G401.6 (cell line): ENCODE results near the gene GAA.

ENCODE experiments used
- FAIRE-seq: peaks from 2 replicates; lab custom pipeline; 2012; peaks lifted over from hg19 to GRCh38; lab: Jason Lieb, UNC

Gene GAA

GRCh38 chr17:80117491-80118401, 16.4 kb downstream of the GAA start:
- no peak for FAIRE-seq

GRCh38 chr17:80118601-80119270, 17.4 kb downstream of the GAA start:
- FAIRE-seq = no peak

DNA sequence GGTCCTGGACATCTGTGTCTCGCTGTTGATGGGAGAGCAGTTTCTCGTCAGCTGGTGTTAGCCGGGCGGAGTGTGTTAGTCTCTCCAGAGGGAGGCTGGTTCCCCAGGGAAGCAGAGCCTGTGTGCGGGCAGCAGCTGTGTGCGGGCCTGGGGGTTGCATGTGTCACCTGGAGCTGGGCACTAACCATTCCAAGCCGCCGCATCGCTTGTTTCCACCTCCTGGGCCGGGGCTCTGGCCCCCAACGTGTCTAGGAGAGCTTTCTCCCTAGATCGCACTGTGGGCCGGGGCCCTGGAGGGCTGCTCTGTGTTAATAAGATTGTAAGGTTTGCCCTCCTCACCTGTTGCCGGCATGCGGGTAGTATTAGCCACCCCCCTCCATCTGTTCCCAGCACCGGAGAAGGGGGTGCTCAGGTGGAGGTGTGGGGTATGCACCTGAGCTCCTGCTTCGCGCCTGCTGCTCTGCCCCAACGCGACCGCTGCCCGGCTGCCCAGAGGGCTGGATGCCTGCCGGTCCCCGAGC, 17.9 kb downstream of the GAA start:
- no peak for FAIRE-seq

GRCh38 chr17:80119839-80120238, 18.5 kb downstream of the GAA start:
- FAIRE-seq = no peak

DNA sequence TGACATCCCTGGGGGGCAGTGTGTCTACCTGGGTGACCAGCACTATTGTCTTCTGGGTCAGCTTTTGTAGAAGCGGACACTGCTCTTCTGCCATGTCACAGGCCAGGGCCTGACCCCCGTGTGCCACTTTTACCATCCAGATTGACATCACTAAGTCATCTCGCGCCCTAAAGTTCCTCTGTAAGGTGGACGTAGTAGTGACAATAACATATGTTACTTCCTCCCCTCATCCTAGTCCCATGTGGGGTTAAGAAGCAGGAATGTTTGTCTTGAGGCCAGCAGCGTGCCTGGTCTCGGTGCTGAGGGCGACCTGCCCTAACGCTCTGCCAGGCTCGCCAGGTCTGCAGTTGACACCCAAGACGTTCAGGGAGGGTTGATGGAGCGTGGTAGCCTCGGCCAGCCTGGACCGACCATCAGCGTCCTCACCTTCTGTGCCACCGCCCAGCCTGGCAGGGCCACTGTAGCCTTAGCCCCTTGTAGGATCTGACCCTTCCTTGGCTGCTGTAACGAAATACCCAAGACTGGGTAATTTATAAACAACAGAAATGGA, 20.7 kb downstream of the GAA start:
- FAIRE-seq = no peak

GRCh38 chr17:80122926-80123505, 21.6 kb downstream of the GAA start:
- FAIRE-seq = no peak

- no peak for FAIRE-seq
These were observed 22.4 kb downstream of the GAA start for GRCh38 chr17:80123791-80124190.

GRCh38 chr17:80124351-80124981, 23.1 kb downstream of the GAA start:
- FAIRE-seq = no peak

DNA sequence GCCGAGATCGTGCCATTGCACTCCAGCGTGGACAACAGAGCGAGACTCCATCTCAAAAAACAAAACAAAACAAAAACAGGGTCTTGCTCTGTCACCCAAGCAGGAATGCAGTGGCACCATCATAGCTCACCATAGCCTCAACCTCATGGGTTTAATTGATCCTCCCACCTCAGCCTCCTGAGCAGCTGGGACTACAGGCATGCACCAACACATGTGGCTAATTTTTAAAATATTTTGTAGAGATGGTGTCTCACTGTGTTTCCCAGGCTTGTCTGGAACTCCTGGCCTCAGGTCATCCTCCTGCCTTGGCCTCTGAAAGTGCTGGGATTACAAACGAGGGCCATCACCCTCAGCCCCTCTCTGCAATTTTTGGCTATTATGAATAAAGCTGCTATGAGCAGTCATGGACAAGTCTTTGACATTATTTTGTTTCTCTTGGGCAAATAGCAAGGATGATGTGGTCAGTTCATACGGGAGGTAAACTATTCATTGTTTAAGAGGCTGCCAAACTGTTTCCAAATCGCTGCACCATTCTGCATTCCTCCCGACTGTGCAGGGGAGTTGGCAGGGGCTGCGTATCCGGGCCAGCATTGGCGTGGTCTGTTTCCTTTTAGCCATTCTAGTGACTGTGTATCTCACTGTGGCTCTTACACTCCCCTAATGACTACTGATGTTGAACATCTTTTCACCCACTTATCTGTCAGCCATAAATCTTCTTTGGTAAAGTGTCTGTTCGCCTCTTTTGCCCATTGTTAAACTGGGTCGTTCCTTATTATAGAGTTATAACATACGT, 24.5 kb downstream of the GAA start:
- FAIRE-seq = no peak

DNA sequence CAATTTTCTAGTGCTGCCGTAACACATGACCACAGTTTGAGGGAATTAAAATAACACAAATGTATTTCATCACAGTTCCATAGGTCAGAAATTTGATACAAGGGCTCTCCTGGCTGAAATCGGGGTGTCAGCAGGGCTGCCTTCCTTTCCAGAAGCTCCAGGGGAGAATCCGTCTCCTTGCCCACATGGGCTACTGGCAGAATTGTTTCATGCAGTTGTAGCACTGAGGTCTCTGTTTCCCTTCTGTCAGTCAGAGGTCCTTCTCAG, 25.0 kb downstream of the GAA start:
- FAIRE-seq = no peak

- FAIRE-seq = no peak
These were observed 27.7 kb downstream of the GAA start for GRCh38 chr17:80129006-80129565.

DNA sequence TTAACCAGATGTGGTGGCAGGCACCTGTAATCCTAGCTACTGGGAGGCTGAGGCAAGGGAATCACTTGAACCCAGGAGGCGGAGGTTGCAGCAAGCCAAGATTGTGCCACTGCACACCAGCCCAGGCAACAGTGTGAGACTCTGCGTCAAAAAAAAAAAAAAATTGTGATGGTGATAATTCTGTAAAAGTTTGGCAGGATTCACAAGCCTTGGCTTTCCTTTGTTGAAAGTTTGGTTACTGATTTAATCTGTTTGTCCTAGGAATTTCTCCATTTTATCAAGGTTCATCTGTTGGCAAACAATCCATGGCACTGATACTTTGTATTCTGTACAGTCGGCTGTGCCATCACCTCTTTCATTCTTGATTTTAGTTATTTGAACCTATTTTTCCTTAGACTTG, 29.6 kb downstream of the GAA start:
- FAIRE-seq = no peak

GRCh38 chr17:80132906-80133625, 31.7 kb downstream of the GAA start:
- no peak for FAIRE-seq

DNA sequence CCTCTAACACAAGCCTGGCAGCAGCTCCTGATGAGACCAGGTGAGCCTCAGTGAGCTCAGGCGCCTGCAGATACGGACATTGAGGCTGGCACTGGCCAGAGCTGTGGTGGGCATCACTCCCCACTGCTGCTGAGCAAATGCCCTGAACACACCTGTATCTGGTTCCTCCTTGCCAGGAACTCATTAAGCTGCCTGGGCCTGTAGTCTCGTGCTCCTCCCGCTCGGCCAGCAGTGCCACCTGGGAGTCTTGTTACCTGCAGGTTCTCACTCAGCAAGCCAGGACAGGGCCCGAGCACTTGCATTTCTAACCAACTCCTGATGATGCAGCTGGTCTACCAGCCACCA, 32.2 kb downstream of the GAA start:
- FAIRE-seq = no peak

DNA sequence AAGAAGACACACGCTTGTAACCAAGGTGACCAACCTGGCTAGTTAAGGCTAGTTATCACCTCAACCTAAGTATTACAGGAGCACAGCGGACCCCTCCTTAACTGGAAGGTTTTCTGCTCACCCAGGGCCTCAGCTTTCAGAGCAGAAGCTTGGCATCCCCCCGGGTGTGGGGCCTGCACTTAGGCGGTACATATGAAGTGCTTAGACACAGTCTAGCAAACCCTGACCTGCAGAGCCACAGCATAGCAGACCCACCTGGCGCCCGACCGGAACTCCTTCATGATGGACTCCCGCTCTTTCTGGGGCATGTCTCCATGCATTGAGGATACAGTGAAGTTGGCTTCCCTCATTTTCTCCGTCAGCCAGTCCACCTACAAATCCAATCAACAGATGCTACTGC, 35.8 kb downstream of the GAA start:
- FAIRE-seq = no peak

GRCh38 chr17:80138856-80139426, 37.6 kb downstream of the GAA start:
- FAIRE-seq = no peak

DNA sequence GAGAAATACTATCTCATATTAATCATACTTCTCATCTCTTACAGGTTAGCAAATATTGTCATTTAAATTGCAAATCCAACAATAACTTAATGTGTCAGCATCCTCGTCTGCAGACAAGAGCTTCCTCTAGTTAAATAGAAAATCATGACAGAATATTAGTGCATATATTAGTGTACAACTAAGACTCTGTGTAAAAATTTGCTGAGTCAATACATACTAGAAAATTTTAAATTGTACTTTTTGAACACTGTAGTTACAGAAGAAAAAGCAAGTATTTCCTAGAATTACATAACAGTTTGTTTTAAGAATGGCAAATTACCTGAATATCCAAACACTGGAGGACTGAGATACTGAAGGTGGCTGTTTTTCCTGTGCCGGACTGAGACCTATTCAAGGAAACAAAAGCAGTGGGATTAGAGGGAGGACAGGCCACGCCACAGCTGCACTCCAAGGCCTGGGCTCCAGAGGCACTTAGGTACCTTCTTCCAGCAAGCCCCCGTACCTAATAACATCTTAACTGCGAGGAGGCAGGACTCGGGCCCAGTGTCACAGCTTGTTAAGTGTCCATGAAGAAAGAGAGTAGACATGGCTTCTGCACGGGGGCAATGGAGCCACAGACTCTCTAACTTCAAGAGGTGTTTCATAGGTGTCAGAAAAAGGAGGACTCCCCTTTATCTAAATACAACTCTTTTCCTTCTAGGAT, 40.2 kb downstream of the GAA start:
- no peak for FAIRE-seq

- FAIRE-seq = no peak
These were observed 41.5 kb downstream of the GAA start for GRCh38 chr17:80142929-80143328.

- no peak for FAIRE-seq
These were observed 44.0 kb downstream of the GAA start for GRCh38 chr17:80145076-80146075.
